ENCODE measurements around the gene INPP5E. TPM values are rescaled to one million over a fixed set of nuclear protein-coding genes. Genes with fewer than 3 reads are reported as not detected.
A peak's percentile ranks its signal among the peaks of the same experiment; 100 is the strongest.

Gene INPP5E
- total and polyA plus RNA-seq, 12 donors, result 2.3 to 27.1 (median 10.5) TPM

- peaks cover 0 to 98% of the 10 kb centered on the region in 2 donors for H3K36me3 ChIP-seq (replicated peaks in 1 of 2)
- H3K9me3 ChIP-seq (replicated peaks in 1 of 3), result no peaks in the 10 kb centered on the region
- intact Hi-C loops (cut with DNase I), result no loop called here
- H3K4me3 ChIP-seq, result no peak overlapping the region
- no peak for DNase-seq
- H3K27me3 ChIP-seq, result no peaks in the 10 kb centered on the region
- TF ChIP-seq CTCF (IDR thresholded peaks at IDR 0.05) (no peak), POLR2A (IDR thresholded peaks at IDR 0.05) (no peak)
- H3K4me1 ChIP-seq (replicated peaks in 1 of 2), result peaks cover 0 to 10% of the 10 kb centered on the region in 2 donors
- no peak overlapping the region for H3K27ac ChIP-seq
- WGBS, 4 donors, result 91 to 97% (median 94%) methylated on average over 22 to 30 of the region's 30 CpGs
Observed at GRCh38 chr9:136466155-136466541, 26.5 kb upstream of the INPP5E start.

GRCh38 chr9:136465500-136466154, 26.0 kb upstream of the INPP5E start:
- H3K36me3 ChIP-seq (replicated peaks in 1 of 2), result peaks cover 0 to 98% of the 10 kb centered on the region in 2 donors
- H3K4me1 ChIP-seq (replicated peaks in 1 of 2), result peaks cover 0 to 10% of the 10 kb centered on the region in 2 donors
- intact Hi-C loops (cut with DNase I), result no loop called here
- H3K27me3 ChIP-seq, result no peaks in the 10 kb centered on the region
- 94 to 95% (median 94%) methylated on average over 24 to 27 of the region's 27 CpGs for WGBS, 4 donors
- H3K9me3 ChIP-seq (replicated peaks in 1 of 3), result no peaks in the 10 kb centered on the region
- no peak for DNase-seq
- no peak for TF ChIP-seq POLR2A (IDR thresholded peaks at IDR 0.05)
- no peak for TF ChIP-seq CTCF (IDR thresholded peaks at IDR 0.05)
- H3K27ac ChIP-seq, result no peak overlapping the region
- H3K4me3 ChIP-seq, result no peak overlapping the region

GRCh38 chr9:136464241-136464640, 24.6 kb upstream of the INPP5E start:
- H3K36me3 ChIP-seq (replicated peaks in 1 of 2), result peaks cover 0 to 98% of the 10 kb centered on the region in 2 donors

GRCh38 chr9:136463578-136463977, 23.9 kb upstream of the INPP5E start:
- Histone ChIP-seq H3K9me3 (replicated peaks in 1 of 3) (no peaks in the 10 kb centered on the region), H3K27me3 (no peaks in the 10 kb centered on the region), H3K27ac (peak overlapping the region in 3 of 5 donors; percentile 31 to 54 (median 50)), H3K36me3 (replicated peaks in 1 of 2) (peaks cover 0 to 99% of the 10 kb centered on the region in 2 donors), H3K4me1 (replicated peaks in 1 of 2) (peaks cover 0 to 10% of the 10 kb centered on the region in 2 donors), H3K4me3 (no peak overlapping the region)
- intact Hi-C loops (cut with DNase I), result no loop called here
- TF ChIP-seq POLR2A (IDR thresholded peaks at IDR 0.05) (no peak), CTCF (IDR thresholded peaks at IDR 0.05) (no peak)
- no peak for DNase-seq
- 84 to 91% (median 89%) methylated on average over 14 of the region's 14 CpGs for WGBS, 4 donors

More at GRCh38 chr9:136464241-136464640, 24.6 kb upstream of the INPP5E start:
- H3K9me3 ChIP-seq (replicated peaks in 1 of 3), result no peaks in the 10 kb centered on the region
- H3K4me1 ChIP-seq (replicated peaks in 1 of 2), result peaks cover 0 to 10% of the 10 kb centered on the region in 2 donors
- peak overlapping the region; percentile 31 to 54 (median 37) for H3K27ac ChIP-seq
- peak in 6 of 7 donors; percentile 56 to 86 (median 71) for DNase-seq
- intact Hi-C loops (cut with DNase I), result no loop called here
- 30 to 58% (median 55%) methylated on average over 6 of the region's 6 CpGs for WGBS, 4 donors
- no peak for TF ChIP-seq POLR2A (IDR thresholded peaks at IDR 0.05)
- peak in 2 of 6 experiments; percentile 6 to 12 for TF ChIP-seq CTCF (IDR thresholded peaks at IDR 0.05)
- H3K27me3 ChIP-seq, result no peaks in the 10 kb centered on the region
- H3K4me3 ChIP-seq, result no peak overlapping the region

All from adrenal gland (tissue), 12 donors.